ENCODE measurements around the gene ARMC6. TPM values are rescaled to one million over a fixed set of nuclear protein-coding genes. Genes with fewer than 3 reads are reported as not detected.

ARMC6 gene
- total RNA-seq, 4 donors from 2014 or later, result 33.1 to 60.0 (median 46.1) TPM

- Histone ChIP-seq H3K4me3 (replicated peaks in 1 of 3) (no peak overlapping the region), H3K27me3 (no peaks in the 10 kb centered on the region), H3K36me3 (no peaks in the 10 kb centered on the region), H3K4me1 (peaks cover 38 to 59% of the 10 kb centered on the region in 2 donors), H3K9me3 (no peaks in the 10 kb centered on the region), H3K27ac (peak overlapping the region; percentile 84 to 88 (median 84))
- intact Hi-C loops (cut with DNase I), result no loop called here
- 64 to 73% methylated on average over 11 of the region's 11 CpGs for WGBS, 2 donors
- peak; percentile 52 to 63 for DNase-seq
- TF ChIP-seq, protein P1, sequence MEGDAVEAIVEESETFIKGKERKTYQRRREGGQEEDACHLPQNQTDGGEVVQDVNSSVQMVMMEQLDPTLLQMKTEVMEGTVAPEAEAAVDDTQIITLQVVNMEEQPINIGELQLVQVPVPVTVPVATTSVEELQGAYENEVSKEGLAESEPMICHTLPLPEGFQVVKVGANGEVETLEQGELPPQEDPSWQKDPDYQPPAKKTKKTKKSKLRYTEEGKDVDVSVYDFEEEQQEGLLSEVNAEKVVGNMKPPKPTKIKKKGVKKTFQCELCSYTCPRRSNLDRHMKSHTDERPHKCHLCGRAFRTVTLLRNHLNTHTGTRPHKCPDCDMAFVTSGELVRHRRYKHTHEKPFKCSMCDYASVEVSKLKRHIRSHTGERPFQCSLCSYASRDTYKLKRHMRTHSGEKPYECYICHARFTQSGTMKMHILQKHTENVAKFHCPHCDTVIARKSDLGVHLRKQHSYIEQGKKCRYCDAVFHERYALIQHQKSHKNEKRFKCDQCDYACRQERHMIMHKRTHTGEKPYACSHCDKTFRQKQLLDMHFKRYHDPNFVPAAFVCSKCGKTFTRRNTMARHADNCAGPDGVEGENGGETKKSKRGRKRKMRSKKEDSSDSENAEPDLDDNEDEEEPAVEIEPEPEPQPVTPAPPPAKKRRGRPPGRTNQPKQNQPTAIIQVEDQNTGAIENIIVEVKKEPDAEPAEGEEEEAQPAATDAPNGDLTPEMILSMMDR (IDR thresholded peaks at IDR 0.05), result no peak
- TF ChIP-seq POLR2A (IDR thresholded peaks at IDR 0.05), result peak in 1 of 2 donors; percentile 10
Observed at GRCh38 chr19:19068659-19069654, 35.6 kb downstream of the ARMC6 start.

GRCh38 chr19:19071897-19072296 lies 38.5 kb downstream of the ARMC6 start:
- peak overlapping the region in 2 of 3 donors; percentile 17 to 43 for H3K27ac ChIP-seq
- H3K4me1 ChIP-seq, result peaks cover 30 to 38% of the 10 kb centered on the region in 2 donors
- H3K27me3 ChIP-seq, result no peaks in the 10 kb centered on the region
- no peak overlapping the region for H3K4me3 ChIP-seq (replicated peaks in 1 of 3)
- intact Hi-C loops (cut with DNase I), result no loop called here
- no peaks in the 10 kb centered on the region for H3K36me3 ChIP-seq
- TF ChIP-seq, protein P1 (IDR thresholded peaks at IDR 0.05), result no peak
- no peak for TF ChIP-seq POLR2A (IDR thresholded peaks at IDR 0.05)
- WGBS, 2 donors, result 93 to 94% methylated on average over 8 of the region's 8 CpGs
- DNase-seq, result no peak
- H3K9me3 ChIP-seq, result no peaks in the 10 kb centered on the region

DNA sequence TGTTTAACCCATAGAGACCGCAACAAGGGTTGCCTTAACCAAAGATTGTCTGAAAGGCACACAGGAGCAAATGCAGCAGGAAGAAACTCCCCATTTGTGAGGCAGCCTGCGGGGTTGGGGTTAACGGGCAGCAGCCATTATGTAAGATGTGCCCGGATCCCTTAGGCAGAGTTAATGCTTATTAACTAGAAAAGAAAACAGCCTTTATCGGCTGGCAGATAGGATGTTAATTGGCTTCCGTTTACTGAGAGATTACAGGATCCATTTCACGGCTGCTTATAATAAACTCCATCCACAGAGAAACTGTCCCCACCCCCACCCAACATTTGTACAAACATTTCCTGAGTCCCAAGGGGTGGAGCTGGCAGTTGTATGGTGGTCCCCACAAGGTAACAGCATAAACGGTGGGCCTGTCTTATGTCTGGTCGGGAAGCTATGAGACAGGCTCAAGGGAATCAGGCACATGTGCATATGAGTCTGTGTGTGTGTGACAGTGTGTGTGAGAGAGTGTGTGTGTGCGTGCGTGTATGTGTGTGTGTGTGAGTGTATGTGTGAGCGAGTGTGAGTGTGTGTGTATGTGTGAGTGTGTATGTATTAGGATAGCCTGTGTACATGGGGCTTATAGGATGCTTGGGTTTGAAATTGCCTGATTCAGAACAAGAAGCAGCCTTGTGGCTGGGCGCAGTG lies 40.9 kb downstream of the ARMC6 start:
- H3K36me3 ChIP-seq, result no peaks in the 10 kb centered on the region
- 71 to 77% methylated on average over 13 of the region's 13 CpGs for WGBS, 2 donors
- intact Hi-C loops (cut with DNase I), result no loop called here
- H3K27me3 ChIP-seq, result no peaks in the 10 kb centered on the region
- no peak overlapping the region for H3K4me3 ChIP-seq (replicated peaks in 1 of 3)
- TF ChIP-seq, protein P1 (IDR thresholded peaks at IDR 0.05), result no peak
- TF ChIP-seq POLR2A (IDR thresholded peaks at IDR 0.05), result no peak
- H3K9me3 ChIP-seq, result no peaks in the 10 kb centered on the region
- peaks cover 7 to 17% of the 10 kb centered on the region in 2 donors for H3K4me1 ChIP-seq
- peak overlapping the region in 1 of 3 donors; percentile 20 for H3K27ac ChIP-seq
- no peak for DNase-seq

GRCh38 chr19:19075126-19075525 lies 41.7 kb downstream of the ARMC6 start:
- no peaks in the 10 kb centered on the region for H3K9me3 ChIP-seq
- 84 to 89% methylated on average over 8 of the region's 8 CpGs for WGBS, 2 donors
- no peak overlapping the region for H3K27ac ChIP-seq
- TF ChIP-seq, protein P1 (IDR thresholded peaks at IDR 0.05), result no peak
- TF ChIP-seq POLR2A (IDR thresholded peaks at IDR 0.05), result no peak
- H3K4me1 ChIP-seq, result peaks cover 5 to 20% of the 10 kb centered on the region in 2 donors
- no peak overlapping the region for H3K4me3 ChIP-seq (replicated peaks in 1 of 3)
- intact Hi-C loops (cut with DNase I), result no loop called here
- H3K27me3 ChIP-seq, result no peaks in the 10 kb centered on the region
- DNase-seq, result no peak
- no peaks in the 10 kb centered on the region for H3K36me3 ChIP-seq
